H9 (cell line): ENCODE results near the gene SNTG2. TPM values are rescaled to one million over a fixed set of nuclear protein-coding genes. Genes with fewer than 3 reads are reported as not detected.

ENCODE experiments used
- DNase-seq: peaks from one replicate; pipeline ENCODE4 v3.0.0-alpha.2; 2017
- H2AFZ ChIP-seq: one replicate; pipeline ENCODE4 v1.6.1; 2013; ENCODE audit warnings: mild to moderate bottlenecking, low read length, control low read depth, moderate library complexity
- H2AK5ac ChIP-seq: 2 replicates; pipeline ENCODE4 v1.6.1; 2013; ENCODE audit warnings: low read length, control low read depth, mixed read lengths; ENCODE audit not compliant: insufficient read length
- H2BK120ac ChIP-seq: one replicate; pipeline ENCODE4 v1.6.1; 2013; ENCODE audit warnings: low read depth, mild to moderate bottlenecking, low read length, control low read depth, inconsistent platforms; ENCODE audit not compliant: poor library complexity, severe bottlenecking
- H2BK12ac ChIP-seq: 2 replicates; pipeline ENCODE4 v1.6.1; 2013; ENCODE audit warnings: low read length, control low read depth, mixed read lengths, low read depth; ENCODE audit not compliant: insufficient read length
- H2BK15ac ChIP-seq: 2 replicates; pipeline ENCODE4 v1.6.1; 2013; ENCODE audit warnings: low read depth, low read length, control low read depth
- H2BK20ac ChIP-seq: one replicate; pipeline ENCODE4 v1.6.1; 2013; ENCODE audit warnings: low read depth, mild to moderate bottlenecking, low read length, control low read depth, inconsistent platforms; ENCODE audit not compliant: poor library complexity, severe bottlenecking
- H2BK5ac ChIP-seq: 2 replicates; pipeline ENCODE4 v1.6.1; 2013; ENCODE audit warnings: low read length, control low read depth, mixed read lengths; ENCODE audit not compliant: insufficient read length
- H3K14ac ChIP-seq: 2 replicates; pipeline ENCODE4 v1.6.1; 2013; ENCODE audit warnings: low read length, control low read depth; ENCODE audit not compliant: insufficient read depth
- H3K18ac ChIP-seq: 2 replicates; pipeline ENCODE4 v1.6.1; 2013; ENCODE audit warnings: low read depth, mild to moderate bottlenecking, mixed read lengths, low read length, control low read depth; ENCODE audit not compliant: insufficient read length
- H3K23ac ChIP-seq: 2 replicates; pipeline ENCODE4 v1.6.1; 2013; ENCODE audit warnings: low read length, control low read depth, mixed read lengths, low read depth; ENCODE audit not compliant: insufficient read length
- H3K23me2 ChIP-seq: 2 replicates; pipeline ENCODE4 v1.6.1; 2013; ENCODE audit warnings: low read depth, mild to moderate bottlenecking, mixed read lengths, low read length, control low read depth; ENCODE audit not compliant: insufficient read length, poor library complexity, severe bottlenecking
- H3K27ac ChIP-seq: 2 replicates; pipeline ENCODE4 v1.5.1; 2013; ENCODE audit warnings: low read length, control low read depth, mixed read lengths, low read depth; ENCODE audit not compliant: insufficient read length
- H3K27me3 ChIP-seq: 2 replicates; pipeline ENCODE4 v1.6.1; 2013; ENCODE audit warnings: low read length, control low read depth, inconsistent platforms; ENCODE audit not compliant: insufficient read depth
- H3K4ac ChIP-seq: 2 replicates; pipeline ENCODE4 v1.6.1; 2013; ENCODE audit warnings: low read depth, mild to moderate bottlenecking, control low read depth, inconsistent platforms, low read length, moderate library complexity
- H3K4me1 ChIP-seq: 2 replicates; pipeline ENCODE4 v1.6.1; 2013; ENCODE audit warnings: low read length, control low read depth, inconsistent platforms; ENCODE audit not compliant: insufficient read depth
- H3K4me2 ChIP-seq: 2 replicates; pipeline ENCODE4 v1.6.1; 2013; ENCODE audit warnings: low read length, control low read depth, mixed read lengths; ENCODE audit not compliant: insufficient read length, insufficient read depth
- H3K56ac ChIP-seq: 2 replicates; pipeline ENCODE4 v1.6.1; 2013; ENCODE audit warnings: low read depth, mild to moderate bottlenecking, mixed read lengths, low read length, control low read depth; ENCODE audit not compliant: insufficient read length
- H3K79me1 ChIP-seq: 2 replicates; pipeline ENCODE4 v1.6.1; 2013; ENCODE audit warnings: low read depth, mild to moderate bottlenecking, moderate library complexity, low read length, control low read depth, inconsistent platforms; ENCODE audit not compliant: insufficient read depth, poor library complexity, severe bottlenecking
- H3K79me2 ChIP-seq: 2 replicates; pipeline ENCODE4 v1.6.1; 2013; ENCODE audit warnings: low read length, control low read depth, inconsistent platforms; ENCODE audit not compliant: insufficient read depth
- H3K9ac ChIP-seq: 2 replicates; pipeline ENCODE4 v1.6.1; 2013; ENCODE audit warnings: low read length, control low read depth, mixed read lengths; ENCODE audit not compliant: insufficient read length; ENCODE audit errors: extremely low read depth
- H3K9me3 ChIP-seq: one replicate; pipeline ENCODE4 v1.6.1; 2013; ENCODE audit warnings: low read depth, low read length, inconsistent platforms; ENCODE audit not compliant: control insufficient read depth
- H3T11ph ChIP-seq: one replicate; pipeline ENCODE4 v1.6.1; 2013; ENCODE audit warnings: mild to moderate bottlenecking, low read length, control low read depth, inconsistent platforms
- H4K20me1 ChIP-seq: one replicate; pipeline ENCODE4 v1.6.1; 2013; ENCODE audit not compliant: control insufficient read depth, insufficient read length, insufficient read depth
- H4K5ac ChIP-seq: 2 replicates; pipeline ENCODE4 v1.6.1; 2013; ENCODE audit warnings: low read depth, mild to moderate bottlenecking, mixed read lengths, low read length, control low read depth; ENCODE audit not compliant: insufficient read length
- H4K8ac ChIP-seq: replicated peaks from 2 replicates; pipeline ENCODE4 v1.6.1; 2013; ENCODE audit warnings: low read length, control low read depth, mixed read lengths, low read depth; ENCODE audit not compliant: insufficient read length
- H4K91ac ChIP-seq: 2 replicates; pipeline ENCODE4 v1.6.1; 2013; ENCODE audit warnings: low read depth, mild to moderate bottlenecking, moderate library complexity, mixed read lengths, low read length, control low read depth; ENCODE audit not compliant: insufficient read length
- H3K27ac Mint-ChIP-seq, 3 experiments: 2 replicates in 2 of 3; 3 replicates in 1 of 3; pipeline ENCODE4 v1.8.0; 2020 to 2021; ENCODE audit warnings: mixed read lengths in 3 of 3, mild to moderate bottlenecking in 1 of 3, moderate library complexity in 1 of 3
- H3K27me3 Mint-ChIP-seq: 2 replicates; pipeline ENCODE4 v1.8.0; 2021; ENCODE audit warnings: low read depth, mild to moderate bottlenecking, moderate library complexity, mixed read lengths
- H3K36me3 Mint-ChIP-seq, 3 experiments: 2 replicates in 2 of 3; 3 replicates in 1 of 3; pipeline ENCODE4 v1.8.0; 2020 to 2021; ENCODE audit warnings: low read depth in 3 of 3, mixed read lengths in 3 of 3; ENCODE audit not compliant: insufficient read depth in 1 of 3
- H3K4me1 Mint-ChIP-seq, 2 experiments: 2 replicates each; pipeline ENCODE4 v1.8.0; 2020; ENCODE audit warnings: mixed read lengths in 2 of 2
- H3K4me3 Mint-ChIP-seq, 2 experiments: 2 replicates in 1 of 2; 3 replicates in 1 of 2; pipeline ENCODE4 v1.8.0; 2020 to 2021; ENCODE audit warnings: mild to moderate bottlenecking in 2 of 2, mixed read lengths in 2 of 2, moderate library complexity in 1 of 2
- H3K9me3 Mint-ChIP-seq, 2 experiments: 2 replicates in 1 of 2; 3 replicates in 1 of 2; pipeline ENCODE4 v1.8.0; 2020; ENCODE audit warnings: mild to moderate bottlenecking in 2 of 2, mixed read lengths in 2 of 2, moderate library complexity in 1 of 2
- WGBS: extraction: QIAGEN DNeasy Blood & Tissue Kit; methylation state at CpG from one replicate; pipeline ENCODE4 v1.1.7; 2013; ENCODE audit warnings: missing lambda C conversion rate, low lambda C conversion rate, mixed read lengths; ENCODE audit not compliant: insufficient read length; ENCODE audit errors: extremely low coverage; 5-methylcytosine and 5-hydroxymethylcytosine counted together
- total RNA-seq: library from RNA; stranded (reverse); gene quantifications from 2 replicates; pipeline ENCODE4 v1.2.1, GENCODE V29; 2021
- TF ChIP-seq, protein P1 (sequence below): fragments of 200-600 bp; sonication (generic); conservative IDR thresholded peaks from 3 replicates; pipeline ENCODE4 v1.8.0; 2021; ENCODE audit warnings: antibody characterized with exemption, mild to moderate bottlenecking

Gene SNTG2
- total RNA-seq, 1 experiment from 2014 or later: 13.2 TPM

DNA sequence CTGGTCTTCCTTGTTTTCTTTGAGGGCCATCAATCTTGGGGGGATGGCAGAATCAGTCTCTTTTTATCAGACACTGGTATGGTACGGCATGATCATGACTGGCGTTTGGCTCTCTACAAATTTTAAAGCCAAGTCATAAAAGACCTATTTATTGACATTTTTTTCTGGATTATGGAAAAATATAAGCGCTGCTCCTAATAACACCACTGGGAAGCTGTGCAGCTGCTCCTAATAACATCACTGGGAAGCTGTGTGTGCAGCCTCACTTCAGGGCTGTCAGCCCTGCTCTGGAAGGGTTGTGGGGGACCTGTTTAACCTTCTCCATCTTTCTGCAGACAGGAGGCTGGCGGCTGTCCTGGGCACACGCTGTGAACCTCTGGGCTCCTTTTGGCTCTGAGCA, 88.9 kb downstream of the SNTG2 start:
- Histone ChIP-seq H2BK20ac (no peak overlapping the region), H2AFZ (no peak overlapping the region), H3K56ac (no peak overlapping the region), H3K4me2 (no peak overlapping the region), H3K79me2 (peaks cover 3% of the 10 kb centered on the region; the same call in 1 of the 2 replicates), H3K9me3 (peaks cover 12% of the 10 kb centered on the region), H3K14ac (no peak overlapping the region), H2BK15ac (no peak overlapping the region), H4K91ac (no peak overlapping the region), H3K27me3 (no peaks in the 10 kb centered on the region), H3K27ac (no peak overlapping the region), H3T11ph (no peak overlapping the region), H3K23ac (no peak overlapping the region), H3K18ac (no peak overlapping the region), H4K20me1 (no peaks in the 10 kb centered on the region), H4K8ac (no peak overlapping the region), H4K5ac (no peak overlapping the region), H2BK5ac (no peak overlapping the region), H2BK120ac (no peak overlapping the region), H3K23me2 (no peaks in the 10 kb centered on the region), H3K4ac (no peak overlapping the region), H2AK5ac (no peak overlapping the region), H3K79me1 (peaks cover 4% of the 10 kb centered on the region), H3K9ac (no peak overlapping the region), H3K4me1 (no peaks in the 10 kb centered on the region), H2BK12ac (no peak overlapping the region)
- DNase-seq: no peak
- Mint-ChIP-seq H3K27me3 (peaks cover 5% of the 10 kb centered on the region; the same call in 1 of the 2 replicates), H3K9me3 (peaks cover 35 to 39% of the 10 kb centered on the region in 2 experiments), H3K4me3 (no peak overlapping the region), H3K27ac (no peak overlapping the region; a peak in 1 of 7 replicates), H3K36me3 (peaks cover 43 to 51% (median 43%) of the 10 kb centered on the region in 3 experiments), H3K4me1 (peaks cover 4 to 9% of the 10 kb centered on the region in 2 experiments; a peak in 2 of 4 replicates)
- no CpG with 5 or more reads among the region's 5 CpGs for WGBS
- TF ChIP-seq, protein P1, sequence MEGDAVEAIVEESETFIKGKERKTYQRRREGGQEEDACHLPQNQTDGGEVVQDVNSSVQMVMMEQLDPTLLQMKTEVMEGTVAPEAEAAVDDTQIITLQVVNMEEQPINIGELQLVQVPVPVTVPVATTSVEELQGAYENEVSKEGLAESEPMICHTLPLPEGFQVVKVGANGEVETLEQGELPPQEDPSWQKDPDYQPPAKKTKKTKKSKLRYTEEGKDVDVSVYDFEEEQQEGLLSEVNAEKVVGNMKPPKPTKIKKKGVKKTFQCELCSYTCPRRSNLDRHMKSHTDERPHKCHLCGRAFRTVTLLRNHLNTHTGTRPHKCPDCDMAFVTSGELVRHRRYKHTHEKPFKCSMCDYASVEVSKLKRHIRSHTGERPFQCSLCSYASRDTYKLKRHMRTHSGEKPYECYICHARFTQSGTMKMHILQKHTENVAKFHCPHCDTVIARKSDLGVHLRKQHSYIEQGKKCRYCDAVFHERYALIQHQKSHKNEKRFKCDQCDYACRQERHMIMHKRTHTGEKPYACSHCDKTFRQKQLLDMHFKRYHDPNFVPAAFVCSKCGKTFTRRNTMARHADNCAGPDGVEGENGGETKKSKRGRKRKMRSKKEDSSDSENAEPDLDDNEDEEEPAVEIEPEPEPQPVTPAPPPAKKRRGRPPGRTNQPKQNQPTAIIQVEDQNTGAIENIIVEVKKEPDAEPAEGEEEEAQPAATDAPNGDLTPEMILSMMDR: no peak
